ENCODE data around the gene DPH2.

DPH2 gene

DNA sequence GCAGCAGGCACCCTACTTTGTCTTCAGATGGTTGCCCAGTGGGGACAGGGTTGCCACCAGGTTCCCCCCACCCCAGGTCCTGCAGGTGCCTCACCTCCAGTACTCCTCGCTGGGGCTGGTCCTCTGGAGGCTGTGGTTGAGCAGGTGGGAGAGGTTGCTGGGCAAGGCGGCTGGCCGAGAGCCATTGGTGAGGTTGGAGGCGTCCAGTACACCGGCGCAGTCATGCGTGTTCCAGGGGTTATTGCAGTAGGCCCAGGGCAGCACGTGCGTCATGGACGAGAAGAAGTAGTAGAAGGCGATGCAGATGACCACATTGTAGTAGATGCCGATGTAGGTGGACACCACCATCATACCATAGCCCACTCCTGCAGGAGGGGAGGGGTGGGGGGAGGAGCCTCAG, 38.4 kb downstream of the DPH2 start:
- DNase-seq = no peak

DNA sequence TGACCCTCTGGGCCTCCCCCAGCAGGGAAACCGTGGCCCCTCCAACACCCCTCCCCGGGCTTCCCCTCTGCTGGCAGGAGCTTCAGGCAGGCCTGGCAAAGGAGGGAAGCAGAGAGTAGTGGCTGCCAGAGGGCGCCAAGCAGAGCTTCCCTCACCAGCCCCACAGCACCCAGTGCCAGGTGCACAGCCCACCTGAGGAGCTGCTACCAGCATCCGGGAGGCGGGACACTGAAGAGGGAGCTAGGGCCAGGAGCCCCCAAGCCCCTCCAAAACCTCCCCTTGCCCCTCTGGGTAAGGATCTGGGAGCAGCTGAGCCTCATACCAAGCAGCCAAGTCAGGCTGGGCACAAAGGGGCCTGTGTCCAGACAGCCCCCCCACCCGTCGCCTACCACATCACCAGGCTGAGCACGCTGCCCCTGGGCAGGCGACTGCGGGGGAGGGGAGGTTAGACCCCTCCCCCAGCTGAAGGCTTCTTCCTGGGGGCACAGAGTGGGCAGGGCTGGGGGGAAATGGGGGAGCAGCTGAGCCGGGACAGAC, 41.2 kb downstream of the DPH2 start:
- no peak for DNase-seq

DNA sequence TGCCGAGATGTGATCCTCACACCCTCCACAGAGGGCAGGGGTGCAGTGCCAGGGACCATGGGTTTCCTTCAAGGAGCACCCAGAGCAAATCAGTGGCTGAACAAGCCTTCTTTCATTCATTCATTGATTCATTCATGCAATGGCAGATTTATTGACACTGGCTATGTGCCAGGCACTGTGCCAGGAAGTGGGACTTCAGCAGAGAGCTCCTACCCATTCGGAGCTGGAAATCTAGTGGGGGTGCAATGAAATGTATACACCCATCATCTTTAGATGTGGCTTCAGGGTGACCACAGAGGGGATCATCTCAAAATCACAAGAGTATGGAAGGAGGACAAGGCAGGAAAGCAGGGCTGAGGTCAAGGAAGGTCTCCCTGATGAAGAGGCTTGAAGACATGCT, 42.6 kb downstream of the DPH2 start:
- DNase-seq = no peak

GRCh38 chr1:44012941-44013609, 43.3 kb downstream of the DPH2 start:
- no peak for DNase-seq

DNA sequence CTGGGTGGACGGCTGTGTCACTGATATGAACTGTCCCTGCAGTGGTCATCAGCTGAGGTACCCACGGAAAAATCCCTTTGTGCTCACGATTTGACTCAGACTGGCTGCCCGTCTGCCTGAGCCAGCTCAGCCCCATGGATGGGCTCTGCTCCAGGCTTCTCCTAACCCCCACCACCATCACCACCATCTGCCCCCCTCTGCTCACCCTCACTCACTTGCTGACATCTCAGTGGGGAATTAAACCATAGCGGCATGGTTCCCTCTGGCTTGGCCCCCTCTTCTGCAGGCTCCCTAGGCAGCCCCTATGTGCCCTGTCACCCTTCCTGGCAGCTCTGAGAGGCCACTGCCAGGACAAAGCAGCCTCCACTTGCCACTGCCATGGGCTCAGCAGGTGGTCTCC, 44.1 kb downstream of the DPH2 start:
- no peak for DNase-seq

DNA sequence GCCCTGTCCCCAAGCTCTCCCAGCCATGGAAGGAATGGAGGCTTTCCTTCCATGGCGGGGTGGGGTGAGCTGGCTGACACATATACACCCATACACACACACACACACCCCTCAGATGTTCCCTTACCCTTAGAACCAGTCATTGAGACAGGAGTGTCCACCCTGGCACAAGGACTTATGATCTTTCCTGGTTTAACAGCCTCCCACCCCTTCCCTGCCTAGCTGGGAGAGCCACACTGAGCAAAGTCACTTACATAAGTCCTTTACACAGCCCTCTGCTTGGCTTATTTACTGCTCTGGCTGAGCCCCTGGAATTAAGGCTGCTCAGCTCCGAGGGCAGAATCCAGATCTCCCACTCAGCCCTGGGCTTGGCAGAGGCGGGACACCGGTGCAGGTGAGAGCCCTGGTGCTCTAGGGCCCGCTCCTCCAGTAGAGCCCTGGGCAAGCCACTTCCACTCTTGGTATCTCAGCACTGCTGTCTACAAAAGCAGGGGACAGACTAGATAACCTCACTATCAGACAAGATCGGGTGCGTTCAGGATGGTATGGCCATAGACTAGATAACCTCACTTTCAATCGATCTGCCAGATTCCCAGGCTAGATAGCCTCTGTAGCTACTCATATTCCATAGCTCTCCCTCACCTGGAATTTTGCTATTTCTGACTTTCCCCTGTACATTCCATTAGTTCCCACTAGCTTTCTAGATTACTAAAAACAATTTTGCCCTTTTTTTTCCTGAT, 44.7 kb downstream of the DPH2 start:
- DNase-seq = no peak

- DNase-seq = no peak
These were observed 45.4 kb downstream of the DPH2 start for GRCh38 chr1:44015206-44015605.

DNA sequence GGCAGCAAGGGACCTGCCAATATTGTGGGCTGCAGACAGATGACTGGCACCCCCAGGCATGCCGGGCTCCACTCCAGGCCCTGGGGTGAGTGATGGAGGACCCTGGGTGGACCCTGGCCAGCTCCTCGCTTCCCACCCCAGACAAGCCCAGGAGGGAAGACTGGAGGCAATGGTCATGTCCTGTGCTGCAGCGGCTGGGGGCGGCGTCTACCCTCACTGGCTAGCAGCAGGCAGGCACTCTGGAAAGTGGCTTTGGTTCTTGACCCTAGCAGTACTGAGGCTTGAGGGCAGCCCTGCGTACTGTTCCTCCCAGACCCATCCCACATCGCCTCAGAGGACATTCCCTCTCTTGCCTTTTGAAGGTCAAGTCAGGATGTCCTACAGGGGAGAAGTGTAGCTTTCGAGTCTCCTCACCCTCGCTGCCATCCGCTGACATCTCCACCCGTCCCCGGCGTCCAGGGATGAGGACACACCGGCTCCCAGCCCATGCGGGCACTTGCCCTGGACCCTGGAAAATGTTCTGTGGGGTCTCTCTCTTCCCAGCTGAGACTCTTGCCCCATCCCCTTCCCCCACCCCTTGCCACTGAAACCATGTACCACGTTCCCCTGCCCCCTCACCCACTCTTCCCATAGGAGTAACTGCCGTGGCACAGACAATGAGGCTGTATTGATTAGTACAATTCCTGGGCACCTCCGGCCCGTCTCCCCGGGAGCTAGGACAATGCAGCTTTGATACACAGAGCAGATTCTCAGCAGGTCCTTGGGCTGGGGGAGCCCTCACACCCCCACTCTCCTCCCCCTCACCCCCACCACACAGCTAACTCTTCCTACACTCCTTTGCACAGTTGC, 46.5 kb downstream of the DPH2 start:
- no peak for DNase-seq

DNA sequence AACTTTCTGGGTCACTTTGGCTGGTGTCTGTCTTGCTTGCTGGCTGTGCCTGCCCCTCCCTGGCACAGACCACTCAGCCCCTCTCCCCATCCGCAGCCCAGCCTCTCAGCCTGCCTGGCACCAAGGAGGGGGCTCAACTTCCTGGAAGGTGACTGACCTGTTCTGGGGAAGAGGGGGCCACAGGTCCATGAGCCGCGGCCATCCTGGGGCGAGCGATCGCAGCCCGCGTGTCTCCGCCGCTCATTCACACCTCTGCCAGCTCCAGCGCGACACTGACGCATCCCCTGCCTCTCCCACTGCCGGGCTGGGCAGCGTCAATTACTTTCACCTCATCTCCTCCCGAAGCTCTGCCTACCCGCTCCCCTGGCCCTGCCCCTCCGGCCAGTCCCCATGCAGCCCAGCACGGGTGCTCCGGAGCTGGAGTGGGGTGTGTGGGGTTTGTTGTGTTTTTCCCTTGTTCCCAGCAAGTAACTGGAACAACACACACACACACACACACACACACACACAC, 47.1 kb downstream of the DPH2 start:
- no peak for DNase-seq

- DNase-seq = no peak
These were observed 49.7 kb downstream of the DPH2 start for GRCh38 chr1:44019466-44019948.

DNA sequence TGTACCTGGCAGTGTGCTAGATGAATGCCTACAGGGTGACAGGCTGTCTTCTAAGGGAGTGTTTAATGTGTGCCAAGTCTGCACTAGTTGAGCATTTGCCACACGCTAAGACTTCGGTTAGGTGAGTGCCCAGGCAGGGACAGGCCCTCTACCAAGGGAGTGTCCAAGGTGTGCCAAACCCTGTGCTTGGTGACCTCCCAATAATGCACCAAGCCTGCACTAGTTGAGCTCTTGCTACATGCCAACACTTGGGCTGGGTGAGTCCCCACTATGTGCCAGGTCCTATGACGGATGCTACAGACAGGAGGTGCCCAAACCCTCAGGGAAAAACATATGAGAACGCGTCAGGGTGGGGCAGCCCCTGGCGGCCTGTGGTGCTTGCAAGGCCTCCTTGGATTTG, 50.7 kb downstream of the DPH2 start:
- no peak for DNase-seq

- no peak for DNase-seq
These were observed 51.3 kb downstream of the DPH2 start for GRCh38 chr1:44021156-44021555.

DNA sequence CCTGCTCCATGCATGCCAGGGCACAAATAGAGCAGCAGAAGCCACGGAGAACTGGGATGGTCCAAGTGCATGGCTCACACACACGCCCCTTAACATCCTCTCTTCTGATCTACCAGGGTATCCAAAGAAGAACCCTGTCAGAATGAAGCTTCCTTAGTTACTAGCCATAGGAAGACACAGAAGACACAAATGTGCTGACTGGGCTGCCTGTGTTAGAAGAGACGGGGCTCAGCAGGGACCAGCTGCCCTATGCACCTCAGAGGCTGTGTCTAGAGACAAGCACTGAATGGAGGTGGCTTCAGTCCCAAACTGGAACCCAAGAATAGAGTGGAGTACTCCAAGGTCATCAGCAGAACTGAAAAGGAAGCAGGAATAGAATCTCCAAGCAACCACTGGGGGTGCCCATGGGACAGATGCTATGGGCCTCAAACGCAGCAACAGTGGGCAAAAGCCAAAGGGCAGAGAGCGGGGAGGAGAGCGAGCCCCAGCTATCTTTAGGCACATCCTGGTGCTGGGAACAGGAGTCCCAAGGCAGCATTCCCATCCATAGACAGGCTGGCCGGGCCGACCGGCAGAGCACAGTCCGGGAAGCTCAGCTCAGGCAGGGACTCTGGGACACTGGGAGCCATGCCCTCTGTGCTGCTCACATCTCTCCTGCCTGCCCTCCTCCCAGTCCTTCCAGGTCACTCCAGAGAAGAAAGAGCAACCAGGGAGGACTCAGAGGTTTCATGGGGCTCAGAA, 51.9 kb downstream of the DPH2 start:
- DNase-seq = no peak

Data from HCEC 1CT (cell line).